H1 (cell line): ENCODE data around the gene RFTN2. TPM values are rescaled to one million over a fixed set of nuclear protein-coding genes. Genes with fewer than 3 reads are reported as not detected.

Experiments used
- CTCF ChIA-PET: fragments of 300-600 bp; sonication (Branson Sonifier 250); formaldehyde crosslinking; loops from one replicate; lab custom pipeline; 2021; ENCODE audit not compliant: partially characterized antibody; lab: Charles Lee
- POLR2A ChIA-PET: fragments of 300-600 bp; sonication (Branson Sonifier 250); formaldehyde crosslinking; loops from one replicate; lab custom pipeline; 2021; ENCODE audit warnings: inconsistent platforms; ENCODE audit not compliant: partially characterized antibody; lab: Charles Lee
- DNase-seq, 2 experiments: peaks; one replicate each; pipeline versions ENCODE4 v3.0.0 to v3.0.0-alpha.2; 2010 to 2022; ENCODE audit warnings: low spot score in 2 of 2, low read depth in 1 of 2, mixed read lengths in 1 of 2
- FAIRE-seq: peaks from 2 replicates; lab custom pipeline; 2011; peaks lifted over from hg19 to GRCh38; lab: Jason Lieb, UNC
- H2AFZ ChIP-seq: 2 replicates; pipeline ENCODE4 v1.8.1; 2012; ENCODE audit warnings: low read length, inconsistent platforms
- H2AK5ac ChIP-seq: 2 replicates; pipeline ENCODE4 v1.6.1; 2013; ENCODE audit warnings: low read depth, low read length
- H2BK120ac ChIP-seq: replicated peaks from 2 replicates; pipeline ENCODE3; 2013; ENCODE audit warnings: low read depth, low read length, inconsistent platforms
- H2BK12ac ChIP-seq: 2 replicates; pipeline ENCODE4 v1.6.1; 2013; ENCODE audit warnings: low read depth, low read length
- H2BK15ac ChIP-seq: 2 replicates; pipeline ENCODE4 v1.6.1; 2013; ENCODE audit warnings: low read length
- H2BK20ac ChIP-seq: 2 replicates; pipeline ENCODE4 v1.6.1; 2013; ENCODE audit warnings: low read length
- H2BK5ac ChIP-seq: 2 replicates; pipeline ENCODE4 v1.6.1; 2013; ENCODE audit warnings: low read depth, low read length
- H3K14ac ChIP-seq: 2 replicates; pipeline ENCODE4 v1.6.1; 2013; ENCODE audit warnings: inconsistent platforms; ENCODE audit not compliant: insufficient read length
- H3K18ac ChIP-seq: 2 replicates; pipeline ENCODE4 v1.6.1; 2013; ENCODE audit warnings: low read length; ENCODE audit errors: extremely low read depth
- H3K23ac ChIP-seq: 2 replicates; pipeline ENCODE4 v1.6.1; 2013; ENCODE audit warnings: inconsistent platforms; ENCODE audit not compliant: insufficient read length
- H3K23me2 ChIP-seq: 2 replicates; pipeline ENCODE4 v1.6.1; 2013; ENCODE audit warnings: low read depth, low read length
- H3K27ac ChIP-seq: 2 replicates; pipeline ENCODE4 v1.6.1; 2011; ENCODE audit warnings: low read depth, low read length, inconsistent platforms
- H3K27me3 ChIP-seq, 4 experiments: replicated peaks in 1 of 4; 1 replicate in 1 of 4; 2 replicates in 3 of 4; pipeline versions ENCODE4 v1.6.1 to v1.8.1; 2011 to 2013; ENCODE audit warnings: low read length in 3 of 4, mild to moderate bottlenecking in 3 of 4, inconsistent platforms in 2 of 4, mixed read lengths in 2 of 4, moderate library complexity in 1 of 4; ENCODE audit not compliant: control insufficient read depth in 3 of 4, insufficient read depth in 3 of 4; ENCODE audit errors: extremely low read depth in 1 of 4
- H3K36me3 ChIP-seq, 4 experiments: 2 replicates each; pipeline versions ENCODE4 v1.6.1 to v1.8.1; 2011 to 2013; ENCODE audit warnings: mild to moderate bottlenecking in 4 of 4, low read length in 3 of 4, moderate library complexity in 2 of 4, control low read depth in 1 of 4, inconsistent platforms in 1 of 4; ENCODE audit not compliant: insufficient read depth in 4 of 4, control insufficient read depth in 2 of 4
- H3K4ac ChIP-seq: replicated peaks from 2 replicates; pipeline ENCODE3; 2013; ENCODE audit warnings: low read length, low read depth, mixed read lengths, inconsistent platforms; ENCODE audit not compliant: insufficient read length
- H3K4me1 ChIP-seq, 4 experiments: replicated peaks in 1 of 4; 1 replicate in 1 of 4; 2 replicates in 3 of 4; pipeline versions ENCODE4 v1.6.1 to v1.8.1; 2011 to 2013; ENCODE audit warnings: low read length in 3 of 4, inconsistent platforms in 2 of 4, mixed read lengths in 1 of 4; ENCODE audit not compliant: insufficient read depth in 4 of 4, control insufficient read depth in 3 of 4
- H3K4me2 ChIP-seq, 2 experiments: 2 replicates each; pipeline versions ENCODE4 v1.6.1 to v1.8.1; 2011 to 2013; ENCODE audit warnings: low read depth in 2 of 2, low read length in 2 of 2, control low read depth in 1 of 2, inconsistent platforms in 1 of 2, mild to moderate bottlenecking in 1 of 2; ENCODE audit not compliant: insufficient read depth in 1 of 2
- H3K4me3 ChIP-seq, 4 experiments: fragments of 200-600, 300-600 bp in 1 of 4; sonication (generic), shearing (Covaris generic), sonication (Bioruptor Twin) in 1 of 4; 2 replicates each; pipeline versions ENCODE4 v1.5.1 to v1.8.1; 2011 to 2016; ENCODE audit warnings: low read length in 4 of 4, low read depth in 3 of 4, control low read depth in 2 of 4, inconsistent platforms in 2 of 4, mild to moderate bottlenecking in 2 of 4, mixed read lengths in 1 of 4, moderate library complexity in 1 of 4; ENCODE audit not compliant: insufficient read depth in 2 of 4; ENCODE audit errors: extremely low read depth in 1 of 4
- H3K56ac ChIP-seq: replicated peaks from 2 replicates; pipeline ENCODE3; 2013; ENCODE audit warnings: low read depth, mild to moderate bottlenecking, mixed read lengths, low read length, inconsistent platforms; ENCODE audit not compliant: insufficient read length
- H3K79me1 ChIP-seq: 2 replicates; pipeline ENCODE4 v1.6.1; 2013; ENCODE audit warnings: low read depth, low read length, control low read depth
- H3K79me2 ChIP-seq, 2 experiments: 2 replicates each; pipeline versions ENCODE4 v1.6.1 to v1.8.1; 2012 to 2013; ENCODE audit warnings: low read length in 2 of 2, mild to moderate bottlenecking in 2 of 2, inconsistent platforms in 1 of 2; ENCODE audit not compliant: insufficient read depth in 2 of 2, control insufficient read depth in 1 of 2
- H3K9ac ChIP-seq, 4 experiments: replicated peaks in 1 of 4; 1 replicate in 1 of 4; 2 replicates in 3 of 4; pipeline versions ENCODE4 v1.6.1 to v1.8.1; 2011 to 2013; ENCODE audit warnings: low read depth in 3 of 4, low read length in 3 of 4, control low read depth in 2 of 4, mild to moderate bottlenecking in 2 of 4, moderate library complexity in 2 of 4, inconsistent platforms in 1 of 4; ENCODE audit errors: extremely low read depth in 1 of 4
- H3K9me3 ChIP-seq, 2 experiments: 2 replicates each; pipeline versions ENCODE4 v1.6.1 to v1.8.1; 2012 to 2013; ENCODE audit warnings: mild to moderate bottlenecking in 2 of 2, moderate library complexity in 2 of 2, control low read depth in 1 of 2, inconsistent platforms in 1 of 2, low read depth in 1 of 2, low read length in 1 of 2, mixed read lengths in 1 of 2; ENCODE audit not compliant: insufficient read depth in 2 of 2
- H4K20me1 ChIP-seq, 2 experiments: replicated peaks in 1 of 2; 2 replicates each; pipeline versions ENCODE3 to v1.8.1; 2011 to 2013; ENCODE audit warnings: inconsistent platforms in 2 of 2, low read length in 2 of 2, mild to moderate bottlenecking in 1 of 2; ENCODE audit not compliant: insufficient read depth in 2 of 2, control insufficient read depth in 1 of 2
- H4K5ac ChIP-seq: 2 replicates; pipeline ENCODE4 v1.6.1; 2013; ENCODE audit warnings: low read length, low read depth, mixed read lengths, inconsistent platforms; ENCODE audit not compliant: insufficient read length
- H4K8ac ChIP-seq: 2 replicates; pipeline ENCODE4 v1.8.0; 2013; ENCODE audit warnings: mild to moderate bottlenecking, moderate library complexity, low read length, inconsistent platforms; ENCODE audit not compliant: insufficient read depth; ENCODE audit errors: extremely low read depth
- H4K91ac ChIP-seq: replicated peaks from 2 replicates; pipeline ENCODE3; 2013; ENCODE audit warnings: low read length, mixed read lengths, inconsistent platforms; ENCODE audit not compliant: insufficient read length
- BACH1 ChIP-seq: IDR thresholded peaks from 2 replicates; pipeline ENCODE4 v1.6.1; 2012; ENCODE audit warnings: low read length, improper control_type of control experiment
- EZH2 ChIP-seq: fragments of 200-600 bp; sonication (generic); IDR thresholded peaks from 2 replicates; pipeline ENCODE4 v1.7.1; 2012; ENCODE audit warnings: low read depth, mild to moderate bottlenecking, moderate library complexity, low read length, inconsistent platforms; ENCODE audit not compliant: severe bottlenecking
- FOSL1 ChIP-seq: IDR thresholded peaks from 2 replicates; pipeline ENCODE4 v1.6.1; 2011; ENCODE audit warnings: mild to moderate bottlenecking, low read depth, low read length, moderate library complexity; ENCODE audit not compliant: insufficient read depth
- GABPA ChIP-seq: IDR thresholded peaks from 2 replicates; pipeline ENCODE4 v1.6.1; 2011; ENCODE audit warnings: mild to moderate bottlenecking, low read length, moderate library complexity, borderline replicate concordance; ENCODE audit not compliant: insufficient read depth
- GTF2F1 ChIP-seq: IDR thresholded peaks from 2 replicates; pipeline ENCODE4 v1.6.1; 2012; ENCODE audit warnings: low read depth, low read length, improper control_type of control experiment, borderline replicate concordance
- MAFK ChIP-seq: IDR thresholded peaks from 2 replicates; pipeline ENCODE4 v1.6.1; 2012; ENCODE audit warnings: low read depth, mild to moderate bottlenecking, improper control_type of control experiment, low read length
- POLR2A ChIP-seq, 2 experiments: IDR thresholded peaks; 1 replicate in 1 of 2; 2 replicates in 1 of 2; pipeline ENCODE4 v1.6.1; 2011; ENCODE audit warnings: low read depth in 2 of 2, low read length in 2 of 2, mild to moderate bottlenecking in 2 of 2; ENCODE audit errors: control extremely low read depth in 1 of 2
- POU5F1 ChIP-seq: IDR thresholded peaks from 2 replicates; pipeline ENCODE4 v1.6.1; 2011; ENCODE audit warnings: low read depth, mild to moderate bottlenecking, low read length, moderate library complexity
- SP1 ChIP-seq: IDR thresholded peaks from 2 replicates; pipeline ENCODE4 v1.6.1; 2011; ENCODE audit warnings: low read depth, low read length
- TAF1 ChIP-seq: IDR thresholded peaks from 2 replicates; pipeline ENCODE4 v1.6.1; 2011; ENCODE audit warnings: mild to moderate bottlenecking, low read depth, low read length
- TCF12 ChIP-seq: IDR thresholded peaks from 2 replicates; pipeline ENCODE4 v1.6.1; 2011; ENCODE audit warnings: low read depth, mild to moderate bottlenecking, low read length
- TEAD4 ChIP-seq: IDR thresholded peaks from 2 replicates; pipeline ENCODE4 v1.6.1; 2012; ENCODE audit warnings: low read depth, low read length, inconsistent platforms, mixed read lengths
- YY1 ChIP-seq: IDR thresholded peaks from 2 replicates; pipeline ENCODE4 v1.6.1; 2011; ENCODE audit warnings: low read depth, mild to moderate bottlenecking, low read length
- ZNF274 ChIP-seq: IDR thresholded peaks from 2 replicates; pipeline ENCODE4 v1.7.0; 2012; ENCODE audit warnings: low read length, borderline replicate concordance; ENCODE audit errors: extremely low read depth
- WGBS, 2 experiments: shearing (Covaris generic) in 1 of 2; methylation state at CpG; one replicate each; pipeline versions ENCODE4 v1.1.6 to v1.1.7; 2013 to 2015; ENCODE audit warnings: low lambda C conversion rate in 2 of 2, mixed read lengths in 2 of 2, inconsistent platforms in 1 of 2, low coverage in 1 of 2, missing lambda C conversion rate in 1 of 2; ENCODE audit not compliant: insufficient replicate concordance in 2 of 2, insufficient coverage in 1 of 2, insufficient read length in 1 of 2; ENCODE audit errors: extremely low coverage in 1 of 2, missing lambda C conversion rate in 1 of 2; 5-methylcytosine and 5-hydroxymethylcytosine counted together
- polyA plus RNA-seq, 7 experiments: library from polyadenylated mRNA; depleted of rRNA in 3 of 7; stranded (reverse) in 5 of 7; unstranded in 2 of 7; fragments of >200 nt in 5 of 7; fragments of 200-250 nt in 2 of 7; gene quantifications; 1 replicate in 5 of 7; 2 replicates in 1 of 7; 4 replicates in 1 of 7; pipeline versions ENCODE4 v1.2.1 to v1.2.3, GENCODE V29; 2011 to 2013; ENCODE audit warnings: missing spikeins in 2 of 7, mixed read lengths in 2 of 7
- total RNA-seq: library from RNA; stranded (reverse); fragmentation: NEBNext Ultra II Directional; extraction: Animal tissue kit (Norgen Biotek cat#: 25700); gene quantifications from 2 replicates; pipeline ENCODE4 v1.2.1, GENCODE V29; 2021

Gene RFTN2
- total and polyA plus RNA-seq, 2 of the 8 experiments (the other 6 are each of a cell fraction or from before 2014, with no cell fraction given) = 2.3 to 2.4 TPM

DNA sequence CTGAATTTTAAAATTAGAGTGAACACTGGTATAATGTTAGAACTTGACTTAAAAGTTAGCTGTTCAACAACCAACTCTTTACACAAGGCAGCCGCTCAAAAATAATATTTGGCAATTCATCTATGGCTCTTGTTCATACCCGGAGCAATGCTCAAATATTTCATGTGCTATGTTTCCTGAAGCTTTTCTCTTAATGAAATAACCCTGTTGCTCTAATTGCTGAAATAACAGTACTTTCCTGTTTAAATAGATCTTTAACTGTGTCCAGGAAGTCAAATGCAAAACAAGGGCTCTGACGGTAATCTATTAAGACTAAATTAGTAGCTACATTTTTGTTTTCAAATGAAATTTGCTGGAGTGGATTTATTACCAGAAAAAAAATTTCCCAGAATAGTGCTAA is 33.7 kb downstream of the RFTN2 start:
- Histone ChIP-seq H3K27me3 (no peaks in the 10 kb centered on the region), H3K4ac (no peak overlapping the region), H2AFZ (no peak overlapping the region), H3K18ac (no peak overlapping the region), H3K4me3 (peak overlapping the region in 1 of 4 experiments; percentile 44; a peak in 1 of 8 replicates), H4K5ac (no peak overlapping the region), H3K9me3 (no peaks in the 10 kb centered on the region), H3K56ac (no peak overlapping the region), H3K4me1 (peaks cover 0 to 3% (median 0%) of the 10 kb centered on the region in 4 experiments; a peak in 2 of 7 replicates), H2BK12ac (no peak overlapping the region), H4K8ac (no peak overlapping the region), H4K91ac (no peak overlapping the region), H2AK5ac (no peak overlapping the region), H2BK120ac (no peak overlapping the region), H3K79me1 (no peaks in the 10 kb centered on the region), H3K14ac (no peak overlapping the region), H3K23me2 (no peaks in the 10 kb centered on the region), H3K79me2 (no peaks in the 10 kb centered on the region), H3K4me2 (peak overlapping the region in 1 of 2 experiments; percentile 73; a peak in 1 of 4 replicates), H2BK5ac (no peak overlapping the region), H3K27ac (no peak overlapping the region), H3K9ac (no peak overlapping the region), H3K36me3 (no peaks in the 10 kb centered on the region), H2BK15ac (no peak overlapping the region), H4K20me1 (no peaks in the 10 kb centered on the region), H3K23ac (no peak overlapping the region), H2BK20ac (no peak overlapping the region)
- 87% methylated on average over 3 of the region's 3 CpGs; no CpG with 5 or more reads in 1 of the 2 experiments for WGBS, 2 experiments
- POLR2A ChIA-PET = interaction anchor here (0.7 kb wide), 1 partner anchor 74 kb away, joined by 4 read pairs; no protein-coding TSS in a partner anchor
- FAIRE-seq (peak; percentile 13), DNase-seq (no peak)
- TF ChIP-seq TAF1 (no peak), POLR2A (IDR thresholded peaks at IDR 0.05; ENCODE audit: control extremely low read depth in 1 of 2, low read depth in 2 of 2, low read length in 2 of 2) (no peak), ZNF274 (no peak), GABPA (no peak), TEAD4 (no peak), MAFK (no peak), FOSL1 (no peak), YY1 (no peak), TCF12 (no peak), EZH2 (no peak), SP1 (no peak), GTF2F1 (no peak), POU5F1 (no peak), BACH1 (no peak)
- CTCF ChIA-PET = interaction anchor here (1.6 kb wide), 1 partner anchor 28 kb away, joined by 4 read pairs; no protein-coding TSS in a partner anchor
